Thymus (tissue), 11 donors: ENCODE measurements around the gene SEMA6A. TPM values are rescaled to one million over a fixed set of nuclear protein-coding genes. Genes with fewer than 3 reads are reported as not detected.

Experiments used
- DNase-seq, 9 donors: peaks; one replicate each; pipeline ENCODE4 v3.0.0-alpha.2; 2013; ENCODE audit warnings: low spot score in 9 of 9, low read depth in 6 of 9, missing footprints in 1 of 9
- H3K27ac ChIP-seq, 2 donors: one replicate each; pipeline ENCODE4 v1.5.1; 2013; ENCODE audit warnings: control low read depth in 1 of 2, low read depth in 1 of 2, low read length in 1 of 2, mild to moderate bottlenecking in 1 of 2, moderate library complexity in 1 of 2
- H3K27me3 ChIP-seq, 2 donors: one replicate each; pipeline ENCODE4 v1.5.1; 2013; ENCODE audit warnings: low read length in 1 of 2; ENCODE audit not compliant: control insufficient read depth in 2 of 2, insufficient read depth in 1 of 2
- H3K36me3 ChIP-seq, 2 donors: one replicate each; pipeline ENCODE4 v1.5.1; 2013; ENCODE audit warnings: low read length in 1 of 2, mild to moderate bottlenecking in 1 of 2, moderate library complexity in 1 of 2; ENCODE audit not compliant: control insufficient read depth in 2 of 2, insufficient read depth in 2 of 2
- H3K4me1 ChIP-seq, 2 donors: one replicate each; pipeline ENCODE4 v1.5.1; 2013; ENCODE audit warnings: low read length in 2 of 2; ENCODE audit not compliant: control insufficient read depth in 2 of 2, insufficient read depth in 2 of 2
- H3K4me3 ChIP-seq, 2 donors: one replicate each; pipeline ENCODE4 v1.5.1; 2013; ENCODE audit warnings: low read length in 2 of 2, control low read depth in 1 of 2, mild to moderate bottlenecking in 1 of 2
- H3K9me3 ChIP-seq, 2 donors: one replicate each; pipeline ENCODE4 v1.5.1; 2013; ENCODE audit warnings: low read length in 1 of 2, mild to moderate bottlenecking in 1 of 2; ENCODE audit not compliant: control insufficient read depth in 2 of 2, insufficient read depth in 1 of 2
- WGBS: extraction: QIAGEN DNeasy Blood & Tissue Kit; methylation state at CpG from one replicate; pipeline ENCODE4 v1.1.7; 2013; 5-methylcytosine and 5-hydroxymethylcytosine counted together
- polyA plus RNA-seq: library from polyadenylated mRNA; stranded (reverse); fragments of 200-250 nt; gene quantifications from one replicate; pipeline ENCODE4 v1.2.3, GENCODE V29; 2013
- total RNA-seq: library from RNA; stranded (reverse); fragments of 120-200 nt; gene quantifications from one replicate; pipeline ENCODE4 v1.2.4, GENCODE V29; 2013
- donor health status: healthy.

The SEMA6A gene
- total and polyA plus RNA-seq, 2 donors, result 3.6 to 6.2 TPM

DNA sequence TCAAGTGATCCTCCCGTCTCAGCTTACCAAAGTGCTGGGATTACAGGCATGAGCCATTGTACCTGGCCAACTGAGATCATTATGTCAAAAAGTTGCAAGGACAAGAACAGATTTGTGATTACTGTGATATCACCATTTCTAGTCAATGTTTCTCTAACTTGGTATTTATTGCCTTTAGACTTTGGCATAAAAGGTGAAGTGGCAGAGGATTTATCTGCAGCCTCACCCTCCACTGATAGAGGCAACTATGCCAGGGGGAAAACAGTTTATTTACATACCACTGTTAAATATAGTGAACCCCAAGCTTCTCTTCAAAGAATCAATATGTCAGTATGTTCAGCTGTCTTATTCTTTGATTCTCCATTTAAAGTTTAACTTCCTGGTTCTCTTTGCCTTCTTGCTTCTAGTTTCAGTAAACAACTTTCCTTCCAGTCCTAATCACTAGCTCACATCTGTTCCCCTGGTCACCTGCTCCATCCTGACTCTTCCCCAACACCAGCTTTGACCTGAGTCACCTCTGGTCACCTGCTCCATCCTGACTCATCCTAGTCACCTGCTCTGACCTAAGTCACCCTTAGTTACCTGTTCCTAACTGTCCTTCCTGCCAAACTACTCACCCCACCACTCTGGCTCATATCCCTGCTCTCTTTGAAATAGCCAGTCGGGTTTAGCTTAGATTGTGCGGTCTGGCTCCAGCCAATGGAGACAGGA, 29.9 kb downstream of the SEMA6A start:
- WGBS, result 98% methylated on average over 3 of the region's 3 CpGs
- peaks cover 0 to 8% of the 10 kb centered on the region in 2 donors for H3K9me3 ChIP-seq
- H3K4me3 ChIP-seq, result no peak overlapping the region
- DNase-seq, result no peak
- H3K27me3 ChIP-seq, result no peaks in the 10 kb centered on the region
- no peaks in the 10 kb centered on the region for H3K4me1 ChIP-seq
- no peaks in the 10 kb centered on the region for H3K36me3 ChIP-seq
- H3K27ac ChIP-seq, result no peak overlapping the region

DNA sequence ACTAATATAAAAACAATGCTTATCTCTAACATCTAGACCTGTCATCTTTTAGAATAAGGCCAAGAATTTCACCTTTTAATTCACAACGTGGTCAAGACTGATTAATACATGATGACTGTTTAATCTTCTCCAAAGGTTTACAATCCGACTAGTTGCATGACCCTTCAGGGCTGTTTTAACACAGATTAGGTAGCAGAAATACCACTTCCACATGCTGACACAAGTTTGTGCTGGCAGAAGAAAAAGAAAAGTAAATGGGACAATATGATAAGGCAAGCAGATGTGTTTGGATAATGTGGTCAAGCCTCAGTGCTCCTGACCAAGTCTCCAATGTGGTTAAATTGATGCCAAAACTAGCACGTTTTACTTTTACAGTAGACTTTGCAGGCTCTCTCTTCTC, 31.1 kb downstream of the SEMA6A start:
- H3K4me3 ChIP-seq, result no peak overlapping the region
- 64% methylated on average over 3 of the region's 3 CpGs for WGBS
- no peaks in the 10 kb centered on the region for H3K27me3 ChIP-seq
- H3K4me1 ChIP-seq, result no peaks in the 10 kb centered on the region
- no peaks in the 10 kb centered on the region for H3K36me3 ChIP-seq
- DNase-seq, result peak in 1 of 9 donors; percentile 10
- H3K27ac ChIP-seq, result no peak overlapping the region
- peaks cover 0 to 8% of the 10 kb centered on the region in 2 donors for H3K9me3 ChIP-seq

DNA sequence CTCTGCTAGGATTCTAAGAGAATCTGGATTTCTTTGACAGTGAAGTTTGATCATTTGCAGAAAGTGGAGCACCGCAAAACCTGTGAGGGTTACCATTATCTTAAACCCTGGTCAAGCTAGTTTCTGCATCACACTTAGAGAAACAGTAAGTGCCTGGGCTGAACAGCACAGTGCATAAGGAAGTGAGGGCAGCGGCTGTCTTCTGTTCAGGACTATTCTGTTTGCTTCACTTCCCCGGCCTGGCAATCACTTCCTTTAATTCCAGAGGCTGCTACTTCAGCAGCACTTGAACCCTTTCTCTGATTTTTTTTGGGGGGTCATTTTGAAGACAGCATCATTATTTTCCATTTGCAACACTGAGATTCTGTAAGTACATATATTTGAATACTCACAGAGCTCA, 32.0 kb downstream of the SEMA6A start:
- WGBS, result 87% methylated on average over 3 of the region's 3 CpGs
- no peaks in the 10 kb centered on the region for H3K27me3 ChIP-seq
- no peak for DNase-seq
- H3K36me3 ChIP-seq, result no peaks in the 10 kb centered on the region
- H3K4me3 ChIP-seq, result no peak overlapping the region
- H3K4me1 ChIP-seq, result no peaks in the 10 kb centered on the region
- H3K9me3 ChIP-seq, result peaks cover 0 to 8% of the 10 kb centered on the region in 2 donors
- H3K27ac ChIP-seq, result no peak overlapping the region

DNA sequence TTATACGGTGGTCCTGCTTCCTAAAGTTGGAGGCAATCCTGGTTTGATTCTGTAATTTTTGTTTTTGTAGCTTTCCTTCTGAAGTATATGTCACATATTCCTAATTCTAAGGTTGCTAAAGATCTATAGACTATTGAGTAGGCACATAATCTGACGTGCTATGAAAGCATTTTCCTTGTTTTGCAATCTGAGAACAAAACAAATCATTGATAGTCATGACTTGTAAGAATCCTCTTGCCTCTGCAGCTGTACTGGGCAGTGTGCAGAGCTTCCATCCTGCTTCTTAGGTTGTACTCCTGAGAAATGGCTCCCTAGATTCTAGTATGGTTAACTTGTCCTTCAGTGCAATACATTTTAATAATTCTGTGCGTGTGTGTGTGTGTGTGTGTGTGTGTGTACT, 35.4 kb downstream of the SEMA6A start:
- no peak for DNase-seq
- Histone ChIP-seq H3K27ac (no peak overlapping the region), H3K27me3 (no peaks in the 10 kb centered on the region), H3K36me3 (no peaks in the 10 kb centered on the region), H3K9me3 (no peaks in the 10 kb centered on the region), H3K4me3 (no peak overlapping the region), H3K4me1 (no peaks in the 10 kb centered on the region)
- 92% methylated on average over 3 of the region's 3 CpGs for WGBS

DNA sequence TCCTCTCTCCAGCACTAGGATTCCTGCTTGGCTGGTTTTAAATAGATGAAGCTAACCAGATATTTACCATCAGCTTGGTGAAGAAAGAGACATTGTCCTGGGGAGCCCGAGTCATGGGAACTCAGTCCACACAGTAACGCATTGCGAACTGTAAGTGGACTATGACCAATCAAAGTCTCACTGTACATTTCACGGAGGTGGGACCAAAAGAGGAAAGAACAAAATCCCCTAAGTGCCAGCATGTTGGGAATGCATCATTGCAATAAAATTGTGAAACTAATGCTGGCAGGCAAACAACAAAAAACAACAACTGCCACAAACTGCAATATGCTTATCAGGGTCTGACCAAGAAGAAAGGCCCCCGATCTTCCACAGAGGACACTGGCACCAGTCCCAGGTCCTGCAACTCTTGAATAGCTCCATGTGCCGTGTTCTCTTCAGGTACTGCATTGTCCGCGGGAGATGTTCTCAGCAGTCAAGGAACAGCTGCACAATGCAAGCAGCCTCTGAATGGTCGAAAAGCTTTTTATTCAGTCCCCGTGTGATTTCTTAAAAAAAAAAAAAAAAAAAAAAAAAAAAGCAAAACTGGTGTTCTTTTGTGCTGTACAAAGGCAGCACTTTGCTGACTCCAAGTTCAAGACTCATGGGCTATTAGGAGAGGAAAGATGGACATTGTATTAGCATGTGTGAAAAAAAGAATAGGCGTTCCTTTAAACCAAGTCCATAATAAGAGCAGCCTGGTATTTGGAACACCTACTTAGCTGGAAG, 38.1 kb downstream of the SEMA6A start:
- Histone ChIP-seq H3K27me3 (no peaks in the 10 kb centered on the region), H3K4me1 (no peaks in the 10 kb centered on the region), H3K4me3 (no peak overlapping the region), H3K36me3 (no peaks in the 10 kb centered on the region), H3K9me3 (no peaks in the 10 kb centered on the region), H3K27ac (no peak overlapping the region)
- WGBS, result 97% methylated on average over 11 of the region's 11 CpGs
- DNase-seq, result no peak

DNA sequence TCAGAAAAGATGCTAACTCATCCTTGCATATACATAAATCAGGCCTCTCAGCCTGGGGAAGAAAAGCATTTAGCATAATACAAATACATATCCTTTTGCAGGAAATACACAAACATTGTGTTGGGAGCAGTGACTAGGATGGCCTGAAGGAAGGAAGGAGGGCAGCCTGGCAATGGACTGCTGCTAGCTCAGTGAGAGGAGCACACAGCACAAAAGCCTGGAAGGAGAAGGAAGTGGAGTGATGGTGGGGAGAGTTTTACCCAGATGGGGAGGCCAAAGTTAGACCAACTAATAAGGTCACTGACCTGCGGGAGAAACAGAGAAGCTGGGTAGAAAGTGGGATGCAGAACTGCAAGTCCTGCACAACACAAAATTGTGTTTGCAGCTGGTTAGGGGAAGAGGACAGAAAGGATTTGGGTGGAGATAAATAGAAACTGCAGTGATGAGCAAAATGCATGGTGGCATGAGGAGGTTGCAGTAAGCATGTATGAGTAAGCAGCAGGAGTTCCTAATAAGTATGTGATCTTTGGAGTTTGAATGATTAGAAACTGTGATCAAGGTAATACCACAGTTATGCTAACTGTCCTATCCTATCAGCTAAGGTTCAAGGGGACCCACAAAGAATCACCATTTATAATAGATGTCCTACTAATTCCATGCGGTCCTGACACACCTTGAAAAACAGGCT, 39.5 kb downstream of the SEMA6A start:
- H3K36me3 ChIP-seq, result no peaks in the 10 kb centered on the region
- H3K4me3 ChIP-seq, result no peak overlapping the region
- no peaks in the 10 kb centered on the region for H3K27me3 ChIP-seq
- WGBS, result 89% methylated on average over 2 of the region's 2 CpGs
- no peak for DNase-seq
- no peaks in the 10 kb centered on the region for H3K4me1 ChIP-seq
- no peaks in the 10 kb centered on the region for H3K9me3 ChIP-seq
- H3K27ac ChIP-seq, result no peak overlapping the region

DNA sequence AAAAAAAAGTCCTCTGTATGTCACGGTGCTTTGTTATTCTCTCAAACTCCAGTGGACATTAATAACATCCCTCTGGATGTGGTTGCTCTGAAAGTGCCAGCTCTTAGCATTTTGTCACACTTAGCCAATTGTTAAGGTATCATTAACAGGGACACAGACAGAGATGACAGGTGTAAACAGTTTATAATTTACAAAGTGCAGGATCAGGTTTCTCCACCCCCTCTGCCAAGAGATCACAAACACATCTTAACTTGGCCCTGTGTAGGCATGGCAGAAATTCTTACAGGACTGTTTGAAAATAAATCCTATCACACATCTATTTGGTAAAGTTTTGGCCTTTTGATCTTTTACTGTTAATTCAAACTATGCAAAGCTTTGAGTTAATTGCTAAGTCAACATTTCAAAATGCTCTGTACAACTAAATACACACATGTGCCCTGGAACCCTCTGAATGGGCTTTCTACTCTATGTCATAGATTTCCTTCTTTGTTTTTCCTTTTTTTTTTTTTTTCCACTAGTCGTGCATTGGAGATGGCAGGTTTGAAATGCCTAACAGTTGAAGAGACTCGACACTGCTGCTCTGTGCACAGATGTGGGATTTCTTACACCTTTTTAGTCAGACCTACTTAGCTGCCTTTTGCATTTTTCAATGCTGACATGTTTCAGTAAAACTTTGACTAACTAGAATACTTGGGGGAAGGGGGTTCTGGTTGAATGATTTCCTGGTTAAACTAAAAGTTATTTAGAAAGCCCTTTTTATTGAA, 41.7 kb downstream of the SEMA6A start:
- Histone ChIP-seq H3K27ac (no peak overlapping the region), H3K4me1 (no peaks in the 10 kb centered on the region), H3K36me3 (no peaks in the 10 kb centered on the region), H3K9me3 (no peaks in the 10 kb centered on the region), H3K4me3 (no peak overlapping the region), H3K27me3 (no peaks in the 10 kb centered on the region)
- DNase-seq, result no peak
- 86% methylated on average over 3 of the region's 3 CpGs for WGBS

DNA sequence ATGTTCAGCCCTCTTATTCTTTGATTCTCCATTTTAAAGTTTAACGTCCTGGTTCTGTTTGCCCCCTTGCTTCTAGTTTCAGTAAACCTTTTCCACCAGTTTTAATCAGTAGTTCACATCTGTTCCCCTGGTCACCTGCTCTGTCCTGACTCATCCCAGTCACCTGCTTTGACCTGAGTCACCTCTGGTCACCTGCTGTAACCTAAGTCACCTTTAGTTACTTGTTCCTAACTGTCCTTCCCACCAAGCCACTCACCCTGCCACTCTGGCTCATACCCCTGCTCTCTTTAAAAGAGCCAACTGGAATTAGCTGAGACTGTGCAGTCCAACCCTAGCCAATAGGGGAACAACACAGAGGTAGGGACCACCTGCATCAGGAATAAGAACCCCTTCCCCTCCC, 43.0 kb downstream of the SEMA6A start:
- no peaks in the 10 kb centered on the region for H3K9me3 ChIP-seq
- H3K4me3 ChIP-seq, result no peak overlapping the region
- no peak overlapping the region for H3K27ac ChIP-seq
- H3K4me1 ChIP-seq, result no peaks in the 10 kb centered on the region
- H3K27me3 ChIP-seq, result no peaks in the 10 kb centered on the region
- H3K36me3 ChIP-seq, result no peaks in the 10 kb centered on the region
- whole genome bisulfite sequencing, result 98% methylated on average over 1 of the region's 1 CpG
- DNase-seq, result no peak
